Measurements from ENCODE around the gene SOX12.
"Not testable (repeated sequence)": the region's sequence is repeated elsewhere in the genome, so short reads cannot be mapped to it uniquely, and the experiment has no call there.

SOX12 gene

DNA sequence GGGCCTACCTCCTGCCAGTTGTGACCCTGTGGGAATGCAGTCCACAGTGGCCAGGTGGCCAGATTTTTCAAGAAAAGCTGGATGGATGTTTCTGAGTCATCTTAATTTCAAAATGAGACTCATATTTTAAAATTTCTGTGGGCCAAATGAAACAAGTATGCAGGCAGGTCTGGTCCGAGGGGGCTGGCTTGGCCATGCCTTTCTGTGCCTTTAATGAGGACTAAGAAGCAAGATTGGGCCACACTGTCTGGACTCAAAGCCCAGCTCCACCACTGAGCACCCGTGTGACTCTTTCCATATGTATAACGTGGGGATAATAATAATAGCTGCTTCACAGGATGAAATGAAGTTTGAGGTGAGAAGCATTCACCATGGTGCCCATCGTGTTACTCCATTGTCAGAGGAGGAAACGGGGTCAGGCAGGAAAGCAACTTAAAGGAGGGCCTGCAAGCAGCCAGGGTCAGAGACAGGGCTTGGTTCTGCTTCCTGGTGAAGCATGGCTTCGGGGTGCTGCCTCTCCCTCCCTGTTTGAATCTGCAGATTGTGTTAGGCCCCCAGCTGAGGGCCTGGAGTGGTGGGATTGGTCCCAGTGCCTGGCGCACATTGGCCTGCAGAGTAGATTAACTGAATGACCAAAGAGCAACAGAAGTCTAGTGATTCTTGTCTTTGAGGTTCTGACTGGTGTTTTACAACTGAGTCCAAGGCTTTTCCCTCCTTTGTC, 3.8 kb downstream of the SOX12 start:
- no peak for DNase-seq (ENCODE audit: low read depth in 2 of 2)

DNA sequence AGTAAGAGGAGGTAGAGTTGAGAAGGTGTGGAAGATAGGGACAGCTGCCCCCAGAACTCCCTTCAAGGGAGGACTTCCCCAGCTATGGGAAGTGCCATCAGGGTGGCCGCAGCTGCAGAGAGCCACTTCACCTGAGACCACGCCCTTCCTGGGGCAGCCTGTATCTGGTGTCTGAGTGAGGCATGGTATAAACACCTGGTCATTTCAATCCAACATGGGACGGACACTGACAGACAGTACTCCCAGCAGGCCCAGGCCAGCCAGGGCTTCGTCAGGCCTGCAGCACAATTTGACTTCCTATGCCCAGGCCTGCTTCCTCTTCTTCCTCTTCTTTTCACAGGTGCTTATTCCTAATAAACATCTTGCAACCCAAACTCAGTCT, 4.5 kb downstream of the SOX12 start:
- no peak for DNase-seq (ENCODE audit: low read depth in 2 of 2)

DNA sequence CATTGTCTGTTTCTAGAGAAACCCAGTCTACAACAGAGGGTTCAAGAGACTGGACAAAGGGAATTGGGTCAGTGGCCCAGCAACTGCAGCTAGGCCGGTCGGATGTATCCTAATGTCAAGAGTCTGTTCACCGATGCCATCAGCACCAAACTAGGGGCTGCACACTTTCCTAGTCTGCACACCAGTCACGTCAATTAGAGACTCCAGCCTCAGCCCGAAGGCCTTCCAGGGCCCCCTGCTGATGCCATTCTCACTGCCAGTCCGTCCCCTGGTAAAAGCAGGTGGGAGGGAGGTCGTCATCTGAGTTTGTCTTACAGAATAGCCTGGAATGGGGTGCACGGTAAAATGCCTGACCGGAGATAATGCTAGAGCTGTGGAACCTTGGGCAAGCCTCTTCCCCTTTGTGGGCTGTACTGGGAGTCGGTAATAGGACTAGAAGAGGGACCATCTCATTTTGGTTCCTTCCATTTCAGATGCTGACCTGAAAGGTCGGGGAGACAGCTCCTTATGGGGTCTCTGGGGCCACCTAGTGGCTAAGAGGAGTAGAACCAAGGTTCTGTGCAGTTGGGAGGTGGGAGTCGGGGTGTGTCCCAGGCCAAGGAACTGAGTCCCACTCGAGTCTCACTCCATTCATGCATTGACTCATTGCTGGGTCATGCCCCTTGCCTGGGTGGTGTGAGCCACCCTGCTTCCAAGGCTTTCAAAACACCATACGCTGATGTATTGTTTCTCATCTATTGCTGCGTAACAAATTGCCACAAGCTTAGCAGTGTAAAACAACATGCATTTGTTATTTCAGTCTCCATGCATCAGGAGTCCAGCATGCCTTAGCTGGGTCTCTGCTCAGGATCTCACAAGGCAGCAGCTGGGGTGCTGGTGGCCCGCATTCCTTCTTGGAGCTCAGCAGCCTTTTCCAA, 5.1 kb downstream of the SOX12 start:
- peak in 1 of 2 donors; percentile 39 for DNase-seq (ENCODE audit: low read depth in 2 of 2)

DNA sequence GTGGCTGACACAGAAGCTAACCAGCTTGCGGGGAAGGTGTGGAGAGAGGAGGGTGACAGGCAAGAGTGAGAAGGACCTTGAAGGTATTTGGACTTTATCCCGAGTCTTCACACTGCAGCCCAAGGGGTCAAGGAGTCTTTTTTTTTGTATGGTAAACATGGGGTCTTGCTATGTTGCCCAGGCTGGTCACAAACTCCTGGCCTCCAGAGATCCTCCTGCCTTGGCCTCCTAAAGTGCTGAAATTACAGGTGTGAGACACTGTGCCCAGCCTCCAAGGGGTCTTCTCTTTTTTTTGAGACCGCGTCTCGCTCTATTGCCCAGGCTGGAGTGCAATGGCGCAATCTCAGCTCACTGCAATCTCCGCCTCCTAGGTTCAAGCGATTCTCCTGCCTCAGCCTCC, 9.2 kb downstream of the SOX12 start:
- no peak for DNase-seq (ENCODE audit: low read depth in 2 of 2)

DNA sequence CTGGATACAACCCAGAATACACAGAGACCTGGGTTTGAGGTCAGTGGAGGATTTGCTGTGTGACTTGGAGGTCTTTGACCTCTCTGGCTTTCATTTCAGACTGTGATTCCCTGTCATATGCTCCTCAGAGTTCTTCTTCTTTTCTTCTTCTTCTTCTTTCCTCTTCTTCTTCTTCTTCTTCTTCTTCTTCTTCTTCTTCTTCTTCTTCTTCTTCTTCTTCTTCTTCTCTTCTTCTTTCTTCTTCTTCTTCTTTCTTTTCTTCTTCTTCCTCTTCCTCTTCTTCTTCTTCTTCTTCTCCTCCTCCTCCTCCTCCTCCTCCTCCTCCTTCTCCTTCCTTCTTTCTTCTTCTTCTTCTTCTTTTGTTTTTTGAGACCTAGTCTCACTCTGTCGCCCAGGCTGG, 10.7 kb downstream of the SOX12 start:
- DNase-seq (ENCODE audit: low read depth in 2 of 2), result not testable (repeated sequence)

DNA sequence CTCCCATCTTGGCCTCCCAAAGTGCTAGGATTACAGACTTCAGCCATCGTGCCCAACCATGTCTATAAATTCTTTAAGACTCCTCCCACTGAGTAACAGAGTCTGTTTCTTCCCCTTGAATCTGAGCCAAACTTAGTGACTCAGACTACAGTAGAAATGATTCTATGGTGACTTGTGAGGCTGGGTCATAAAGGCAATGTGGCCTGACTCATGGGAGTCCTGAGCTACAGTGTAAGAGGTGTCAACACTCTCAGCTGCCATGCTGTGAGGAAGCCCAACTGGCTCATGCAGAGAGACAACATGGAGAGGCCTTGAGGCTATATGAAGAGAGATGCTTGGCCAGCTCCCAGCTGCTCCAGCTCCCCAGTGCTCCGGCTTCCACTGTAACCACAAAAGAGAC, 16.3 kb downstream of the SOX12 start:
- peak; percentile 65 to 69 for DNase-seq (ENCODE audit: low read depth in 2 of 2)

- DNase-seq (ENCODE audit: low read depth in 2 of 2), result no peak
Measured at GRCh38 chr20:343107-343506, 17.8 kb downstream of the SOX12 start.

DNA sequence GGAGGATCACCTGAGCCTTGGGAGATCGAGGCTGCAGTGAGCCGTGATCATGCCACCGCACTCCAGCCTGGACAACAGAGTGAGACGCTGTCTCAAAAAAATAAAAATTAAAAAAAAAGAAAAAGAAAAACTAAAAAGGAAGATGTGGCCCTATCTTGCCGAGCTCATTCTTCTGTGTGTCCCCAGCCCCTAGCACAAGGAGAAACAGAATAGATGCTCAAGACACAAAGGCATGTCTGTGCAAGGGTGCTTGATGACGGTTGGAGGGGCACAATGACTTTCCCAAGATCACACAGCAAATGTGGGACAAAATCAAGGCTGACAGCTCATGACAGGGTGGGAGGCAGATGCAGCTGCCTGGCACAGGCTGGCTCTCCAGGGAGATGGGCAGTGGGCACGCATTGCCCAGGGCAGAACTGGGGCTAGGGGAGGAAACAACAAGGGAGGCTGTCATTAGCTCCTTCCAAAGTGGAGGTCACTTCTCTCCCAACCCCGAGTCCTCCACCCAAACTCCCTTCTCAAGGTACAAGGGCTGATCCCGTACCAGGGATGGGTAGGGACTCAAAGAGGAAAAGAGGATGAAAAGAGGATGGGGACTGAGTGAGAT, 20.8 kb downstream of the SOX12 start:
- no peak for DNase-seq (ENCODE audit: low read depth in 2 of 2)

DNA sequence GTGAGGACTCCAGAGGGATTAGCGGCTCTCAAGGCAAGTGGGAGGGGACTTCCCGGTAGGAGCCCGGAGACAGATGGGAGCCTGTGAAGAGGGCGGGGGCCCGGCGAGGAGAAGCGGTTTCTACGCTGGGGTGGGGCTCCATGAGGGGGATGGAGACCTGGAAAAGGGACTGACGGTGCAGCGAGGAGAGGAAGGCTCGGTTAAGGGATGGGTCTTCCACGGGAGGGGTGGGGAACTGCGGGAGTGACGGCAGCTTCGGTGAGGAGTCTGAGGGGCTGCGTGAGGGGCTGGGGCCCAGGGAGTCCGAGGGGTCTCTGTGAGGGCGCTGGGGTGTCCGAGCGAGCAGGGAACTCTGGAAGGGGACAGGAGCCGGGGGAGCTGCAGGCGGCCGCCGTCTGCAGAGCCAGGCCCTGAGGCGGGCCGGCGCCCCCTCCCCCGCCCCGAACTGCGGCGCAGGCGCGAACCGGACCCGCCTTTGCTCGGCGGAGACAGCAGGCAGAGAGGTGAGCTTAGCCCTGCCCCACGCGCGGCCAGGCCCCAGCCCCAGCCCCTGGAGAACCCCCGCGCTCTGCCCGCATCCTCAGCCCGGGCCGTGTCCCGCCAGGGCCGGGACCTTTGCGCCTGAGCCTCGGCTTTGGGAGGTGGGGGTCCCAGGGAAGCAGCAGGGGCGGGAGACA, 21.4 kb downstream of the SOX12 start, which contains the start of gene NRSN2:
NRSN2 (plus strand) TSS at position 472 of the 677 bp plus-strand sequence. CDS start 2,533 bp downstream, outside the sequence.
- DNase-seq (ENCODE audit: low read depth in 2 of 2), result no peak

DNA sequence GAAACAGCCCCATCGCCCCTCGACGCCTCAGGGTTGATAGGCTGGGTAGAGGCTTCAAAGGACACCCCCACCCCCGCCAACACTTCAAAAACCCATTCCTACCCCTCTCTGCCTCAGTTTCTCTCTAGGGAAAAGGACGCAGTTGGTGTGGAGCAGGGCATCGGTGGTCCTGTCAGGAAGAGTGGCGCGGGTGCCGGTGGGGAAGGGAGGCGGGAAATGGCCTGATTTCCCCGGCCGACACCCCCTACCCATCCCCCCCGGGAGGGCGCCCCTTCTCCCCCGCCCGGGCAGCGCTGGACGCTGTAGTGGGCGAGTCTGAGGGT, 21.9 kb downstream of the SOX12 start:
- DNase-seq (ENCODE audit: low read depth in 2 of 2), result no peak

- peak in 1 of 2 donors; percentile 59 for DNase-seq (ENCODE audit: low read depth in 2 of 2)
Measured at GRCh38 chr20:347640-348484, 22.5 kb downstream of the SOX12 start.

DNA sequence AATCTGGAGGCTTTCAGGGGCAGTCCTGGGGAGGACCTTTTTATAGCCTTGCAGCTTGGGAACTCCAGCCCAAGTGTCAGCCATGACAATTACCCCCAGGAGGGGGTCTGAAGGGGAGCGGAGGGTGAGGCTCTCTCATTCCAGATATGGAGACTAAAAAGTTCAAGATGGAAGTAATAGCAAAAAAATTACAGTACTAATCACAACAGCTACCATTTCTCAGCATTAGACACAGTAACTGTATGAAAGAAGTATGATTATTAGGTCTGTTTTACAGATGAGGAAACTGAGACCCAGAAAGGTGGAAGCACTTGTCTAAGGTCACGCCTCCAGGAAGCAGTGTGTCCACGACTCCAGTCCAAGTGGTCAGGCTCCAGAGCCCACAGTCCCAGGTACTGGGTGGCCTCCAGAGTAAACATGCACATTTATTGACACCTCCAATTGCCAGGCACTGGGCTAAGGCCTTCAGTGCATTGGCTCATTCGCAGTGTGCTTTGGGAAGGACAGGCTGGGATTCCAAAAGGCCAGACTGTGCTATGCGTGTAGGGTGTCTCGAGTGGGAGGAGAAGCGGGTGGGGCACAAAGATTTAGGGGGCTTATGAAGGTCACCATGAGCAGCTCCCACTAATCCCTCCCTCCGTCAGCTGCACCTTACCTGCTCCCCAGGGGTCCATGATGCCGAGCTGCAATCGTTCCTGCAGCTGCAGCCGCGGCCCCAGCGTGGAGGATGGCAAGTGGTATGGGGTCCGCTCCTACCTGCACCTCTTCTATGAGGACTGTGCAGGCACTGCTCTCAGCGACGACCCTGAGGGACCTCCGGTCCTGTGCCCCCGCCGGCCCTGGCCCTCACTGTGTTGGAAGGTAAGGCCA, 23.9 kb downstream of the SOX12 start:
- no peak for DNase-seq (ENCODE audit: low read depth in 2 of 2)

DNA sequence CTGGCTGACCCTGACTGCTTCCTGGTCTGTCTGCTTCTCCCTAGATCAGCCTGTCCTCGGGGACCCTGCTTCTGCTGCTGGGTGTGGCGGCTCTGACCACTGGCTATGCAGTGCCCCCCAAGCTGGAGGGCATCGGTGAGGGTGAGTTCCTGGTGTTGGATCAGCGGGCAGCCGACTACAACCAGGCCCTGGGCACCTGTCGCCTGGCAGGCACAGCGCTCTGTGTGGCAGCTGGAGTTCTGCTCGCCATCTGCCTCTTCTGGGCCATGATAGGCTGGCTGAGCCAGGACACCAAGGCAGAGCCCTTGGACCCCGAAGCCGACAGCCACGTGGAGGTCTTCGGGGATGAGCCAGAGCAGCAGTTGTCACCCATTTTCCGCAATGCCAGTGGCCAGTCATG, 27.8 kb downstream of the SOX12 start:
- DNase-seq (ENCODE audit: low read depth in 2 of 2), result no peak

DNA sequence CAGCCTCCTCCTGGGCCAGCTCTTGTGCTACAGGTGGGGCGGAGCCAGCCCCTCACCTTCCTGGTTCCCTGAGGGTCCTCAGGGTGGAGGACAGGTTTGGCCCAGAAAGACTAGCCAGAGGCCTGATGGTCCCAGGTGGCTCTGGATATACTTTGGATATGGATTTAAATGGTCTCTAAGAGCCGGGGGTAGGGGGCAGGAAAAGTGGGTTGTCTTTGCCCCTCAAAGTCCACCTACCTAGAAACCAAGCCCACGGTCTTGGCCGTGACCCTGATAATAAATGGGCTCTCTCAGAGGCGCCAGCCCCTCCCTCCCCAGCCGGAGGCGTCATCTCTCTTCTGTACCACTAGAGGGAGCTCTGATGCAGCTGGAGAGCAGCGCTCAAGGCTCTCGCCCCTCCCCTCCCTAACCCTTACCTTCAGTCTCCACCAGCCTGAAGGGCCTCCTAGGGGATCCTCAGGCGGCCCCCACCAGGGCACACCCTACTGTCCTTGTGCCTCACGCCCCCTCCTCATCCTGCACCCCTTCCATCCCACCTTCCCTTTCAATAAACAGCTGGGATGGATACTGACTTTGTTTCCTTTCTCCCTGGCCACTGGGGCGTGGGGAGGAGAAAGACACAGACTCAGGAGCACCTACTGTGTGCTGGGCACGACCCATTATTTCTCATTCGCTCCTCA, 29.1 kb downstream of the SOX12 start:
- DNase-seq (ENCODE audit: low read depth in 2 of 2), result peak; percentile 66 to 74

DNA sequence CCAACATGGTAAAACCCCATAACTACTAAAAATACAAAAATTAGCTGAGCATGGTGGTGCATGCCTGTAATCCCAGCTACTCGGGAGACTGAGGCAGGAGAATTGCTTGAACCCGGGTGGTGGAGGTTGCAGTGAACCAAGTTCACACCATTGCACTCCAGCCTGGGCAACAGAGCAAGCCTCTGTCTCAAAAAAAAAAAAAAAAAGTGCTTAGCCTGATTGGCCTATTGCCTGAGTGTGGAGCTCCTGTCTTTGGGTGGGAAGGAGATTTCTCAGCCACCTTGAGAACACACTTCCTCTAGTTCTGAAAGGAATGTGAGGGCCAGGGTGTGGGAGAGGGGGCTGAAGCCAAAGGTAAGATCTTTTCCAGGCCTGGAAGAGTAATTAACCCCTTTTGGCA, 30.8 kb downstream of the SOX12 start:
- not testable (repeated sequence) for DNase-seq (ENCODE audit: low read depth in 2 of 2)

DNA sequence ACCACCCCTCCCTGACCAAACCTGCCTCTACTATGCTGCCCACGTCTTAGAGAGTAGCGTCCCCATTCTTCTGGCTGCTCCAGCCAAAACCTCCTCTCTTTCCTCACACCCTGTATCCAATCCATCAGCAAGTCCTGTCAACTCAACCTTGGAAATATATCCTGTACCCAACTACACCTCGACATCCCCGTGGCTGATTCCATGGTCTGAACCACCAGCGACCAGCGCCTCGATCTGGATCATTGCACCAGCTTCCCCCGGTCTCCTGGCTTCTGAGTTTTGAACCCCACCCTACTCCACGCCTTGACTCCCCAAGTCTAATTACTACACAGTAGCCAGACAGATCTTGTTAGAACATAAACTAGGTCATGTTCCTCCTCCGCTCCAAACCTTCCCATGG, 31.4 kb downstream of the SOX12 start:
- no peak for DNase-seq (ENCODE audit: low read depth in 2 of 2)

DNA sequence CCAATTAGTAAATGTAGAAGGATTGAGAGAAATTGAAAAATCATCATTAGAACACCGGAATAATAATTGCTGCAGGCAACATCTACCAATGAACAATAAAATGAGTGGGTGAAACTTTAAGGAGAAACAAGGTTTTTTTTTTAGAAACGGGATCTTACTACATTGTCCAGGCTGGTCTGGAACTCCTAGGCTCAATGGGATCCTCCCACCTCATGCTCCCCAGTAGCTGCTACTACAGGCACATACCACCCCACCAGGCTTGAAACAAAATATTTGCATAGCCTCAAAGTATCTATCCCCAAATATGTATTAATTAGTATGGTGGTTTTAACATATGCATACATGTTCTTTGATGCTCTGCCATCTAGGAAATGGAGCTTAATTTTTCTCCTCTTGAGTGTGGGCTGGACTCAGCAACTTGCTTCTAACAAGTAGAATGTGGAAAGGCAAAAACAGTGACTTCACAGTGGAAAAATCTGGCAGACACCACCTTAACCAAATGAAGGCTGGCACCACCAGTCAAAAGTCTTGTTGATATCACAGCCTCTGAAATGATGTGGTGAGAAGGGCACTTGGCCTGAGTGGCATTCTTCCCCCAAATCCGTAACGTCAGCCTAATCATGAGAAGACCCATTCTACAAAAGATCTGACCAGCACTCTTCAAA, 33.7 kb downstream of the SOX12 start:
- DNase-seq (ENCODE audit: low read depth in 2 of 2), result no peak

DNA sequence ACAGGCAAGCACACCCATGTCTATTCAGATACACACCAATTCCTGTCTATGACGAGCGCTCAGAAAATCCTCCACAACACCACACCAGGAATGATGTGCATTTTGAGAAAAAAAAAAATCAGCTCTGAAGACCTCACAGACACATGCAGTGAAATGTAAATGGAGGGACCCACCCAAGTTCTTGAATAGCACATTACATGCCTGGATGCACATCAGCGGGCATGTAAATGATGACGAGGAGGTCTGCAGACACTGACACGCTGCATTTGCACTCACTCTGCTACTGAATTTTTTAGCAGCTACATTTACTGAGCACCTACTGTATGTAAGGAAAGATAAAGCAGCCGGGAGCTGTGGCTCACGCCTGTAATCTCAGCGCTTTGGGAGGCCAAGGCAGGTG, 36.2 kb downstream of the SOX12 start:
- DNase-seq (ENCODE audit: low read depth in 2 of 2), result no peak

Data from stimulated activated CD4-positive, alpha-beta T cell treated with anti-CD3 and anti-CD28 coated beads, Interleukin-15, amount 100 ng/mL, for 48 hours (primary cell).